HEK293 (cell line): Measurements from ENCODE around the gene COL17A1.

Source experiments
- CTCF ChIA-PET: fragments of 350-600 bp; formaldehyde crosslinking; extraction: SDS; loops from one replicate; lab custom pipeline; 2021; ENCODE audit warnings: antibody characterized with exemption; lab: Yijun Ruan, JAX
- POLR2A ChIA-PET: fragments of 300-600 bp; formaldehyde crosslinking; extraction: SDS; loops from one replicate; lab custom pipeline; 2020; ENCODE audit warnings: antibody characterized with exemption, inconsistent platforms; lab: Yijun Ruan, JAX
- H3K27ac ChIP-seq: fragments of 200-500 bp; sonication (Bioruptor generic); 2 replicates; pipeline ENCODE4 v1.5.1; 2014; ENCODE audit warnings: low read depth, low read length, control low read depth, inconsistent platforms; ENCODE audit errors: extremely low read depth
- H3K36me3 ChIP-seq, 2 experiments: fragments of 200-500 bp in 1 of 2; sonication (Bioruptor generic) in 1 of 2; 1 replicate in 1 of 2; 2 replicates in 1 of 2; pipeline ENCODE4 v1.5.1; 2014 to 2017; ENCODE audit warnings: inconsistent platforms in 2 of 2, low read length in 2 of 2; ENCODE audit not compliant: control insufficient read depth in 2 of 2, insufficient read depth in 1 of 2
- H3K4me1 ChIP-seq: fragments of 200-500 bp; sonication (Bioruptor generic); 2 replicates; pipeline ENCODE4 v1.5.1; 2014; ENCODE audit warnings: mild to moderate bottlenecking, low read length, inconsistent platforms; ENCODE audit not compliant: control insufficient read depth, insufficient read depth
- H3K4me3 ChIP-seq: 2 replicates; pipeline ENCODE4 v1.5.1; 2011; ENCODE audit warnings: low read depth, mild to moderate bottlenecking, control low read depth, low read length, moderate library complexity
- H3K9me3 ChIP-seq: fragments of 200-500 bp; sonication (Bioruptor generic); 2 replicates; pipeline ENCODE4 v1.5.1; 2014; ENCODE audit warnings: low read depth, low read length, inconsistent platforms; ENCODE audit not compliant: control insufficient read depth, insufficient read depth
- BCL11A ChIP-seq: fragments of 450-650 bp; formaldehyde crosslinking; IDR thresholded peaks from 2 replicates; pipeline ENCODE4 v1.5.1; 2016; ENCODE audit warnings: low read depth, missing biosample characterization, missing genetic modification characterization
- ZBTB17 ChIP-seq: fragments of 450-650 bp; formaldehyde crosslinking; IDR thresholded peaks from 2 replicates; pipeline ENCODE4 v1.5.1; 2016; ENCODE audit warnings: missing biosample characterization, missing genetic modification characterization
- ZBTB44 ChIP-seq: fragments of 450-650 bp; IDR thresholded peaks from 2 replicates; pipeline ENCODE4 v1.5.1; 2018; ENCODE audit warnings: missing biosample characterization, mild to moderate bottlenecking, missing genetic modification characterization
- ZBTB7A ChIP-seq: fragments of 450-650 bp; formaldehyde crosslinking; IDR thresholded peaks from 2 replicates; pipeline ENCODE4 v1.5.1; 2016; ENCODE audit warnings: low read depth, missing biosample characterization, missing genetic modification characterization
- ZEB2 ChIP-seq: fragments of 450-650 bp; formaldehyde crosslinking; IDR thresholded peaks from 2 replicates; pipeline ENCODE4 v1.5.1; 2016; ENCODE audit warnings: missing biosample characterization, missing genetic modification characterization
- ZNF146 ChIP-seq: fragments of 450-650 bp; formaldehyde crosslinking; IDR thresholded peaks from 2 replicates; pipeline ENCODE4 v1.5.1; 2016; ENCODE audit warnings: missing biosample characterization, missing genetic modification characterization
- ZNF148 ChIP-seq: fragments of 450-650 bp; formaldehyde crosslinking; IDR thresholded peaks from 2 replicates; pipeline ENCODE4 v1.5.0; 2017; ENCODE audit warnings: missing biosample characterization, missing genetic modification characterization, borderline replicate concordance
- ZNF24 ChIP-seq: fragments of 450-650 bp; formaldehyde crosslinking; IDR thresholded peaks from 2 replicates; pipeline ENCODE4 v1.5.1; 2016; ENCODE audit warnings: missing biosample characterization, missing genetic modification characterization
- ZNF266 ChIP-seq: fragments of 450-650 bp; formaldehyde crosslinking; IDR thresholded peaks from 2 replicates; pipeline ENCODE4 v1.5.1; 2016; ENCODE audit warnings: missing biosample characterization, missing genetic modification characterization, low read depth
- ZNF274 ChIP-seq, 2 experiments: fragments of 200-500 bp in 1 of 2; fragments of 450-650 bp in 1 of 2; sonication (Bioruptor generic) in 1 of 2; formaldehyde crosslinking in 1 of 2; IDR thresholded peaks; 2 replicates each; pipeline versions ENCODE4 v1.5.1 to v1.6.1; 2014 to 2016; ENCODE audit warnings: borderline replicate concordance in 1 of 2, inconsistent platforms in 1 of 2, low read length in 1 of 2, missing biosample characterization in 1 of 2, missing genetic modification characterization in 1 of 2
- ZNF335 ChIP-seq: fragments of 450-650 bp; formaldehyde crosslinking; conservative IDR thresholded peaks from 2 replicates; pipeline ENCODE4 v1.5.1; 2016; ENCODE audit warnings: missing biosample characterization, missing genetic modification characterization
- ZNF777 ChIP-seq: fragments of 450-650 bp; formaldehyde crosslinking; IDR thresholded peaks from 2 replicates; pipeline ENCODE4 v1.5.1; 2017; ENCODE audit warnings: missing biosample characterization, missing genetic modification characterization, borderline replicate concordance
- TF ChIP-seq, protein P1 (sequence below): fragments of 450-650 bp; formaldehyde crosslinking; optimal IDR thresholded peaks from 2 replicates; pipeline ENCODE3; 2016; ENCODE audit warnings: missing biosample characterization, mild to moderate bottlenecking, missing genetic modification characterization
- TF ChIP-seq, protein P2 (sequence below): fragments of 450-650 bp; formaldehyde crosslinking; IDR thresholded peaks from 2 replicates; pipeline ENCODE4 v1.5.1; 2017; ENCODE audit warnings: missing biosample characterization, missing genetic modification characterization
- TF ChIP-seq, protein P3 (sequence below): fragments of 450-650 bp; formaldehyde crosslinking; IDR thresholded peaks from 2 replicates; pipeline ENCODE4 v1.5.1; 2016; ENCODE audit warnings: missing biosample characterization, missing genetic modification characterization

COL17A1 gene

DNA sequence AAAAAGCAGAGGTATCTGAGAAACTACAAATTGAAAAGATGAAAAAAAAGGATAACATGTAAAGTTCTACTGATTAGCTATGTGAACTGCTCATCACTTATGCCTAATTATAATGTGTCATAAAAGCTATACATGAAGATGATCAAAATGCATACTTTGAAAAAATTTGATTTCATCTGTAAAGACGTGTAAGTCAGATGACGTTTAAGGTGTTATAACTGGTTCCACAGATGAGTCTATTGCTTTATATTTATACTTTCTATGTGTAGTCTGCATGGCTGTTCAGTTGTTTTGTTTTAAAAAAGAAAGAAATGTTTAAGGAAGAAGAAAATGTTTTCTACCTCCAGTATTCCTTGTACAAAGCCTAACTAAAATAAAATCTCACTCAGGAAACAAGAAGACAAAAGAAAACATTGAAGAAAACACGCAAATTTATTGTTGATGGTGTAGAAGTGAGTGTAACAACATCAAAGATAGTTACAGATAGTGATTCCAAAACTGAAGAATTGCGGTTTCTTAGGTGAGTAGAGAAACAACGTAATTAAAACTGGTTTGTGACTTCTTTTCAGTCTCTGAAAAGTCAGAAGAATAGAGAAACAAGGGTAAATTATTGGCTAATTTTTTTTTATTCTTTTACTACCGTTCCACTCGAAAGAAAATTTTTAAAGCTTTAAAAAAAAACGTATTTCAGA, 80.4 kb downstream of the COL17A1 start:
- no peaks in the 10 kb centered on the region for H3K9me3 ChIP-seq
- POLR2A ChIA-PET: no interaction called here
- H3K36me3 ChIP-seq: peaks cover 42 to 55% of the 10 kb centered on the region in 2 experiments
- no peak overlapping the region for H3K4me3 ChIP-seq
- no peaks in the 10 kb centered on the region for H3K4me1 ChIP-seq
- TF ChIP-seq ZNF777 (tag by site-specific recombination) (no peak), ZNF274 (IDR thresholded peaks at IDR 0.05; ENCODE audit: low read length) (no peak), ZNF274 (tag by site-specific recombination; IDR thresholded peaks at IDR 0.05; ENCODE audit: borderline replicate concordance) (no peak), ZNF266 (tag by site-specific recombination) (no peak), ZNF146 (tag by site-specific recombination) (no peak), ZNF24 (no peak), ZEB2 (tag by site-specific recombination) (no peak), ZBTB44 (no peak), ZNF335 (no peak), BCL11A (tag by site-specific recombination) (no peak)
- TF ChIP-seq, protein P1, sequence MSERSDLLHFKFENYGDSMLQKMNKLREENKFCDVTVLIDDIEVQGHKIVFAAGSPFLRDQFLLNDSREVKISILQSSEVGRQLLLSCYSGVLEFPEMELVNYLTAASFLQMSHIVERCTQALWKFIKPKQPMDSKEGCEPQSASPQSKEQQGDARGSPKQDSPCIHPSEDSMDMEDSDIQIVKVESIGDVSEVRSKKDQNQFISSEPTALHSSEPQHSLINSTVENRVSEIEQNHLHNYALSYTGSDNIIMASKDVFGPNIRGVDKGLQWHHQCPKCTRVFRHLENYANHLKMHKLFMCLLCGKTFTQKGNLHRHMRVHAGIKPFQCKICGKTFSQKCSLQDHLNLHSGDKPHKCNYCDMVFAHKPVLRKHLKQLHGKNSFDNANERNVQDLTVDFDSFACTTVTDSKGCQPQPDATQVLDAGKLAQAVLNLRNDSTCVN: no peak
- no peak overlapping the region for H3K27ac ChIP-seq
- CTCF ChIA-PET: interaction anchor here (0.8 to 1.0 kb wide), 3 partner anchors 45 to 287 kb away, joined by 4 read pairs; no protein-coding TSS in a partner anchor

DNA sequence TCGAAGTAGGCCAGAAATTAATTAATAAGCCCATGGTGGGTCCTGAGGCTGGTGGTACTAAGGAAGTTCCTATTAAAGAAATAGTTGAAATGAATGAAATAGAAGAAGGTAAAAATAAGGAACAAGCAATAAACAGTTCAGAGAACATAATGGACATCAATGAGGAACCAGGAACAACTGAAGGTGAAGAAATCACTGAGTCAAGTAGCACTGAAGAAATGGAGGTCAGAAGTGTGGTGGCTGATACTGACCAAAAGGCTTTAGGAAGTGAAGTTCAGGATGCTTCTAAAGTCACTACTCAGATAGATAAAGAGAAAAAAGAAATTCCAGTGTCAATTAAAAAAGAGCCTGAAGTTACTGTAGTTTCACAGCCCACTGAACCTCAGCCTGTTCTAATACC, 82.8 kb downstream of the COL17A1 start:
- Histone ChIP-seq H3K4me1 (no peaks in the 10 kb centered on the region), H3K9me3 (no peaks in the 10 kb centered on the region), H3K36me3 (peaks cover 57% of the 10 kb centered on the region in 2 experiments), H3K4me3 (no peak overlapping the region), H3K27ac (no peak overlapping the region)
- POLR2A ChIA-PET: no interaction called here
- CTCF ChIA-PET: no interaction called here
- TF ChIP-seq ZBTB17 (tag by site-specific recombination): no peak
- TF ChIP-seq ZNF148 (tag by site-specific recombination): no peak
- TF ChIP-seq, all 188 proteins: peak for 0

GRCh38 chr10:103998805-103999204, 86.9 kb downstream of the COL17A1 start:
- H3K4me1 ChIP-seq: no peaks in the 10 kb centered on the region
- POLR2A ChIA-PET: no interaction called here
- CTCF ChIA-PET: interaction anchor here (0.6 kb wide), 1 partner anchor 50 kb away, joined by 3 read pairs; no protein-coding TSS in a partner anchor
- peaks cover 41 to 49% of the 10 kb centered on the region in 2 experiments for H3K36me3 ChIP-seq
- H3K4me3 ChIP-seq: no peak overlapping the region
- H3K9me3 ChIP-seq: no peaks in the 10 kb centered on the region
- H3K27ac ChIP-seq: no peak overlapping the region
- TF ChIP-seq ZNF777 (tag by site-specific recombination) (no peak), ZNF148 (tag by site-specific recombination) (no peak), ZBTB7A (tag by site-specific recombination) (no peak)
- TF ChIP-seq, protein P2, sequence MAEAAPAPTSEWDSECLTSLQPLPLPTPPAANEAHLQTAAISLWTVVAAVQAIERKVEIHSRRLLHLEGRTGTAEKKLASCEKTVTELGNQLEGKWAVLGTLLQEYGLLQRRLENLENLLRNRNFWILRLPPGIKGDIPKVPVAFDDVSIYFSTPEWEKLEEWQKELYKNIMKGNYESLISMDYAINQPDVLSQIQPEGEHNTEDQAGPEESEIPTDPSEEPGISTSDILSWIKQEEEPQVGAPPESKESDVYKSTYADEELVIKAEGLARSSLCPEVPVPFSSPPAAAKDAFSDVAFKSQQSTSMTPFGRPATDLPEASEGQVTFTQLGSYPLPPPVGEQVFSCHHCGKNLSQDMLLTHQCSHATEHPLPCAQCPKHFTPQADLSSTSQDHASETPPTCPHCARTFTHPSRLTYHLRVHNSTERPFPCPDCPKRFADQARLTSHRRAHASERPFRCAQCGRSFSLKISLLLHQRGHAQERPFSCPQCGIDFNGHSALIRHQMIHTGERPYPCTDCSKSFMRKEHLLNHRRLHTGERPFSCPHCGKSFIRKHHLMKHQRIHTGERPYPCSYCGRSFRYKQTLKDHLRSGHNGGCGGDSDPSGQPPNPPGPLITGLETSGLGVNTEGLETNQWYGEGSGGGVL (tag by site-specific recombination): no peak
- TF ChIP-seq, protein P3, sequence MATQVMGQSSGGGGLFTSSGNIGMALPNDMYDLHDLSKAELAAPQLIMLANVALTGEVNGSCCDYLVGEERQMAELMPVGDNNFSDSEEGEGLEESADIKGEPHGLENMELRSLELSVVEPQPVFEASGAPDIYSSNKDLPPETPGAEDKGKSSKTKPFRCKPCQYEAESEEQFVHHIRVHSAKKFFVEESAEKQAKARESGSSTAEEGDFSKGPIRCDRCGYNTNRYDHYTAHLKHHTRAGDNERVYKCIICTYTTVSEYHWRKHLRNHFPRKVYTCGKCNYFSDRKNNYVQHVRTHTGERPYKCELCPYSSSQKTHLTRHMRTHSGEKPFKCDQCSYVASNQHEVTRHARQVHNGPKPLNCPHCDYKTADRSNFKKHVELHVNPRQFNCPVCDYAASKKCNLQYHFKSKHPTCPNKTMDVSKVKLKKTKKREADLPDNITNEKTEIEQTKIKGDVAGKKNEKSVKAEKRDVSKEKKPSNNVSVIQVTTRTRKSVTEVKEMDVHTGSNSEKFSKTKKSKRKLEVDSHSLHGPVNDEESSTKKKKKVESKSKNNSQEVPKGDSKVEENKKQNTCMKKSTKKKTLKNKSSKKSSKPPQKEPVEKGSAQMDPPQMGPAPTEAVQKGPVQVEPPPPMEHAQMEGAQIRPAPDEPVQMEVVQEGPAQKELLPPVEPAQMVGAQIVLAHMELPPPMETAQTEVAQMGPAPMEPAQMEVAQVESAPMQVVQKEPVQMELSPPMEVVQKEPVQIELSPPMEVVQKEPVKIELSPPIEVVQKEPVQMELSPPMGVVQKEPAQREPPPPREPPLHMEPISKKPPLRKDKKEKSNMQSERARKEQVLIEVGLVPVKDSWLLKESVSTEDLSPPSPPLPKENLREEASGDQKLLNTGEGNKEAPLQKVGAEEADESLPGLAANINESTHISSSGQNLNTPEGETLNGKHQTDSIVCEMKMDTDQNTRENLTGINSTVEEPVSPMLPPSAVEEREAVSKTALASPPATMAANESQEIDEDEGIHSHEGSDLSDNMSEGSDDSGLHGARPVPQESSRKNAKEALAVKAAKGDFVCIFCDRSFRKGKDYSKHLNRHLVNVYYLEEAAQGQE (tag by site-specific recombination): no peak
